ENCODE results near the gene MYO5C. TPM values are rescaled to one million over a fixed set of nuclear protein-coding genes. Genes with fewer than 3 reads are reported as not detected.

MYO5C gene
- polyA plus RNA-seq, 4 donors: 2.4 to 17.9 (median 6.8) TPM

DNA sequence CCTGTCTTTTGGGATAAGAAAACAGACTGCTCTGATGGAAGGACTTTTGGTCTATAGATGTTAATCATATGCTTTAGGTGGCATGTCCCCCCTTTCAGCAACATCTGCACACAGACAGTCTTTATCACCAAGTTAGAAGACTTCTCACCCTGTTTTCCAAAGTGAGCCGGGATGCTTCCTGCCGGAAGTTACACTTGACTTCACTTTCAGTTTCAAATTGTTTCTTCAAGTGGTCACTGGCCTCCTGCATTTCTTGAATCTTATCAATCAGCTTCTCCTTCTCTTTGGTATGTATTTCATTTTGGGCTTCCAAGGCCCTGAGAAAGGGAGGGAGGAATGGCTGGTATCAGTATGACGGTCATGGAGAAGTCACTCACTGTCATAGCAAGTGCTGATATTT lies 77.2 kb downstream of the MYO5C start:
- Histone ChIP-seq H3K27me3 (ENCODE audit: control insufficient read depth in 3 of 3, insufficient read depth in 3 of 3, low read length in 3 of 3) (no peaks in the 10 kb centered on the region), H3K4me3 (ENCODE audit: low read depth in 1 of 3, low read length in 3 of 3) (no peak overlapping the region), H3K9me3 (ENCODE audit: control insufficient read depth in 2 of 2, insufficient read depth in 1 of 2, low read depth in 1 of 2, low read length in 1 of 2) (no peaks in the 10 kb centered on the region), H3K27ac (ENCODE audit: low read depth in 1 of 3, low read length in 2 of 3) (no peak overlapping the region), H3K4me1 (ENCODE audit: control insufficient read depth in 3 of 3, insufficient read depth in 2 of 3, low read depth in 1 of 3, low read length in 2 of 3) (no peaks in the 10 kb centered on the region), H3K36me3 (ENCODE audit: control insufficient read depth in 3 of 3, insufficient read depth in 2 of 3, low read depth in 1 of 3, low read length in 3 of 3) (peaks cover 0 to 24% (median 3%) of the 10 kb centered on the region in 3 donors)
- DNase-seq: no peak
- FAIRE-seq: no peak
- 69 to 87% (median 78%) methylated on average over 3 of the region's 3 CpGs for WGBS, 3 donors

GRCh38 chr15:52217186-52217585 lies 78.4 kb downstream of the MYO5C start:
- no peak overlapping the region for H3K4me3 ChIP-seq (ENCODE audit: low read depth in 1 of 3, low read length in 3 of 3)
- no peak for FAIRE-seq
- H3K27ac ChIP-seq (ENCODE audit: low read depth in 1 of 3, low read length in 2 of 3): no peak overlapping the region
- peaks cover 0 to 22% (median 3%) of the 10 kb centered on the region in 3 donors for H3K36me3 ChIP-seq (ENCODE audit: control insufficient read depth in 3 of 3, insufficient read depth in 2 of 3, low read depth in 1 of 3, low read length in 3 of 3)
- no peaks in the 10 kb centered on the region for H3K4me1 ChIP-seq (ENCODE audit: control insufficient read depth in 3 of 3, insufficient read depth in 2 of 3, low read depth in 1 of 3, low read length in 2 of 3)
- no peaks in the 10 kb centered on the region for H3K9me3 ChIP-seq (ENCODE audit: control insufficient read depth in 2 of 2, insufficient read depth in 1 of 2, low read depth in 1 of 2, low read length in 1 of 2)
- H3K27me3 ChIP-seq (ENCODE audit: control insufficient read depth in 3 of 3, insufficient read depth in 3 of 3, low read length in 3 of 3): no peaks in the 10 kb centered on the region
- DNase-seq: peak in 1 of 2 donors; percentile 17
- WGBS, 3 donors: 80 to 84% (median 83%) methylated on average over 10 of the region's 10 CpGs

- FAIRE-seq: no peak
- Histone ChIP-seq H3K27ac (ENCODE audit: low read depth in 1 of 3, low read length in 2 of 3) (no peak overlapping the region), H3K27me3 (ENCODE audit: control insufficient read depth in 3 of 3, insufficient read depth in 3 of 3, low read length in 3 of 3) (no peaks in the 10 kb centered on the region), H3K9me3 (ENCODE audit: control insufficient read depth in 2 of 2, insufficient read depth in 1 of 2, low read depth in 1 of 2, low read length in 1 of 2) (no peaks in the 10 kb centered on the region), H3K4me1 (ENCODE audit: control insufficient read depth in 3 of 3, insufficient read depth in 2 of 3, low read depth in 1 of 3, low read length in 2 of 3) (no peaks in the 10 kb centered on the region), H3K36me3 (ENCODE audit: control insufficient read depth in 3 of 3, insufficient read depth in 2 of 3, low read depth in 1 of 3, low read length in 3 of 3) (peaks cover 0 to 27% (median 6%) of the 10 kb centered on the region in 3 donors), H3K4me3 (ENCODE audit: low read depth in 1 of 3, low read length in 3 of 3) (no peak overlapping the region)
- WGBS, 3 donors: 78 to 89% (median 88%) methylated on average over 1 of the region's 1 CpG
- DNase-seq: no peak
Measured at GRCh38 chr15:52214553-52214952, 81.1 kb downstream of the MYO5C start.

DNA sequence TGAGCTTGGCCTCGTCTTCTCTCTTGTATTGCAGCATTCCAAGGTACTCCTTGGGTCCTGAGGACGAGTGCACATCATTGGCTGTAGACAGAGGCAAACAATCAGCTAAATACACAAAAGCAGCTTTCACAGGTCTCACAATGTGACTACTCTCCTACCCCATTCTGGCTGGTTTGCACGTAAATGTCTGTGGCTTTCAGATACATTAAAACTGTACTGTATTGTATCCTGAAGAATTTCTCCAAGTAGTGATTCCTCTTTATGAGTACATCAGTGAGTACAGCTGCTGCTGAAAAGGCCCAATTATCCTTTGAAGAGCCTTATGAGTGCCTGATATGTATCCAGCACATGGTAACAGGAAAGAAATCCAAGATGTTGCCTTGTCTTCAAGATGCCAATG lies 82.4 kb downstream of the MYO5C start:
- DNase-seq (no peak), FAIRE-seq (no peak)
- peaks cover 0 to 22% (median 6%) of the 10 kb centered on the region in 3 donors for H3K36me3 ChIP-seq (ENCODE audit: control insufficient read depth in 3 of 3, insufficient read depth in 2 of 3, low read depth in 1 of 3, low read length in 3 of 3)
- no peaks in the 10 kb centered on the region for H3K27me3 ChIP-seq (ENCODE audit: control insufficient read depth in 3 of 3, insufficient read depth in 3 of 3, low read length in 3 of 3)
- 77 to 95% (median 89%) methylated on average over 3 of the region's 3 CpGs for WGBS, 3 donors
- no peak overlapping the region for H3K27ac ChIP-seq (ENCODE audit: low read depth in 1 of 3, low read length in 2 of 3)
- no peaks in the 10 kb centered on the region for H3K9me3 ChIP-seq (ENCODE audit: control insufficient read depth in 2 of 2, insufficient read depth in 1 of 2, low read depth in 1 of 2, low read length in 1 of 2)
- no peak overlapping the region for H3K4me3 ChIP-seq (ENCODE audit: low read depth in 1 of 3, low read length in 3 of 3)
- no peaks in the 10 kb centered on the region for H3K4me1 ChIP-seq (ENCODE audit: control insufficient read depth in 3 of 3, insufficient read depth in 2 of 3, low read depth in 1 of 3, low read length in 2 of 3)

GRCh38 chr15:52208306-52208946 lies 87.2 kb downstream of the MYO5C start:
- 39 to 56% (median 48%) methylated on average over 2 of the region's 2 CpGs for WGBS, 3 donors
- Histone ChIP-seq H3K36me3 (ENCODE audit: control insufficient read depth in 3 of 3, insufficient read depth in 2 of 3, low read depth in 1 of 3, low read length in 3 of 3) (peaks cover 0 to 24% (median 3%) of the 10 kb centered on the region in 3 donors), H3K27me3 (ENCODE audit: control insufficient read depth in 3 of 3, insufficient read depth in 3 of 3, low read length in 3 of 3) (no peaks in the 10 kb centered on the region), H3K4me3 (ENCODE audit: low read depth in 1 of 3, low read length in 3 of 3) (no peak overlapping the region), H3K9me3 (ENCODE audit: control insufficient read depth in 2 of 2, insufficient read depth in 1 of 2, low read depth in 1 of 2, low read length in 1 of 2) (no peaks in the 10 kb centered on the region), H3K27ac (ENCODE audit: low read depth in 1 of 3, low read length in 2 of 3) (no peak overlapping the region), H3K4me1 (ENCODE audit: control insufficient read depth in 3 of 3, insufficient read depth in 2 of 3, low read depth in 1 of 3, low read length in 2 of 3) (no peaks in the 10 kb centered on the region)
- peak; percentile 61 to 67 for DNase-seq
- FAIRE-seq: no peak

DNA sequence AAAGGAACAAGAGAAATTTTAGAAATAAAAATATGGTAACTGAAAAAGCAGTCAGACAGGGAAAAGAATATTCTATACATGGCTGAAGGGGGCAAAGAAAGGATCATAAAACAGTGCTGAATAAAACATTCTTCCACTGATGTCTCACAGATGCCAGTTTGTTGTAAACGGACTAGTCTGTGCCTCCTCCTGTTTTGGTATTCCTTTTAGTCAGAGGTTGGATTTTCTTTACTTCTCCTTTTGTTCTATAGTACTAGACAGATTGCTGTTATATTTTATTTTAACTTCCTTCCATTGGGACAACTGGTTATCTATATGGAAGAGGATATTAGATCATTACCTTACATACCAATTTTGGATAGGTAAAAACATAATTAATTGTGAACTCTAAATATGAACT lies 88.4 kb downstream of the MYO5C start:
- 60 to 91% (median 76%) methylated on average over 1 of the region's 1 CpG for WGBS, 3 donors
- H3K9me3 ChIP-seq (ENCODE audit: control insufficient read depth in 2 of 2, insufficient read depth in 1 of 2, low read depth in 1 of 2, low read length in 1 of 2): no peaks in the 10 kb centered on the region
- FAIRE-seq (no peak), DNase-seq (no peak)
- no peak overlapping the region for H3K4me3 ChIP-seq (ENCODE audit: low read depth in 1 of 3, low read length in 3 of 3)
- no peaks in the 10 kb centered on the region for H3K27me3 ChIP-seq (ENCODE audit: control insufficient read depth in 3 of 3, insufficient read depth in 3 of 3, low read length in 3 of 3)
- no peaks in the 10 kb centered on the region for H3K4me1 ChIP-seq (ENCODE audit: control insufficient read depth in 3 of 3, insufficient read depth in 2 of 3, low read depth in 1 of 3, low read length in 2 of 3)
- H3K36me3 ChIP-seq (ENCODE audit: control insufficient read depth in 3 of 3, insufficient read depth in 2 of 3, low read depth in 1 of 3, low read length in 3 of 3): peaks cover 0 to 22% (median 3%) of the 10 kb centered on the region in 3 donors
- H3K27ac ChIP-seq (ENCODE audit: low read depth in 1 of 3, low read length in 2 of 3): no peak overlapping the region

DNA sequence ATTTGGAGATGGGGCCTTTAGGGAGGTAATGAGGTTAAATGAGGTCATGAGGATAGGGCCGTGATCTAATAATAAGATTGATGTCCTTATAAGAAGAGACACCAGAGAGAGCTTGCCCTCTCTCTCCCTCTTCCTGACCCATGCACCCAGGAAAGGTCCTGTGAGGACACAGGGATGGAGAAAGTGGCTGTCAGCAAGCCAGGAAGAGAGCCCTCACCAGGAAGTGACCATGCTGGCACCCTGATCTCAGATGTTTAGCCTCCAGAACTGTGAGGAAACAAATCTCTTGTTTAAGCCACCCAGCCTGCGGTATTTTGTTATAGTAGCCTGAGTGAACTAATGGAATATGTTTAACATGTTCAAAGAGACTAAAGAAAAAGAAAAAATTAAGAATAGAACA lies 89.2 kb downstream of the MYO5C start:
- Histone ChIP-seq H3K27ac (ENCODE audit: low read depth in 1 of 3, low read length in 2 of 3) (no peak overlapping the region), H3K4me1 (ENCODE audit: control insufficient read depth in 3 of 3, insufficient read depth in 2 of 3, low read depth in 1 of 3, low read length in 2 of 3) (no peaks in the 10 kb centered on the region), H3K9me3 (ENCODE audit: control insufficient read depth in 2 of 2, insufficient read depth in 1 of 2, low read depth in 1 of 2, low read length in 1 of 2) (no peaks in the 10 kb centered on the region), H3K27me3 (ENCODE audit: control insufficient read depth in 3 of 3, insufficient read depth in 3 of 3, low read length in 3 of 3) (no peaks in the 10 kb centered on the region), H3K4me3 (ENCODE audit: low read depth in 1 of 3, low read length in 3 of 3) (no peak overlapping the region), H3K36me3 (ENCODE audit: control insufficient read depth in 3 of 3, insufficient read depth in 2 of 3, low read depth in 1 of 3, low read length in 3 of 3) (peaks cover 0 to 17% (median 3%) of the 10 kb centered on the region in 3 donors)
- DNase-seq (peak in 1 of 2 donors; percentile 2), FAIRE-seq (no peak)
- WGBS, 3 donors: 82 to 87% (median 83%) methylated on average over 2 of the region's 2 CpGs

DNA sequence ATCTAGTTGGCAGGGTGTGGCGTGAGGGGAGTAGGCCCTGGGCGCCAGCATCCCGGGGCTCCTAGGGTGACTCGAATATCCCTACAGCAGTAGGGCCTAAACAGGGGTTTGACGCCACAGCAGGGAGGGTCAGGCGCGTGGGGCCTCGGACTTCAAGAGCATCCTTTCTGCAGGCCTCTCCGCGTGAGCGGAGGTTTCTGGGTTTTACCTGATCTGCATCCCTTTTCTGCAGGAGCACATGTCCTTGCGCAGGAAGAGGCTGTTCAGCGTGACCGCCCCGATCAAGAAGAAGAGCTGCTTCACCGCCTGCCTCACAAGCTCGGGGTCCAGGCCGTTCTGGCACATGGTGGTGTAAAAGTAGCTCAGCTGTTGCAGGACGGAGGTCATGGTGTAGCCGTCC lies 90.9 kb downstream of the MYO5C start:
- no peaks in the 10 kb centered on the region for H3K9me3 ChIP-seq (ENCODE audit: control insufficient read depth in 2 of 2, insufficient read depth in 1 of 2, low read depth in 1 of 2, low read length in 1 of 2)
- FAIRE-seq (no peak), DNase-seq (no peak)
- H3K36me3 ChIP-seq (ENCODE audit: control insufficient read depth in 3 of 3, insufficient read depth in 2 of 3, low read depth in 1 of 3, low read length in 3 of 3): peaks cover 0 to 13% (median 0%) of the 10 kb centered on the region in 3 donors
- H3K27ac ChIP-seq (ENCODE audit: low read depth in 1 of 3, low read length in 2 of 3): no peak overlapping the region
- H3K27me3 ChIP-seq (ENCODE audit: control insufficient read depth in 3 of 3, insufficient read depth in 3 of 3, low read length in 3 of 3): no peaks in the 10 kb centered on the region
- no peak overlapping the region for H3K4me3 ChIP-seq (ENCODE audit: low read depth in 1 of 3, low read length in 3 of 3)
- WGBS, 3 donors: 95 to 97% (median 97%) methylated on average over 20 of the region's 20 CpGs
- H3K4me1 ChIP-seq (ENCODE audit: control insufficient read depth in 3 of 3, insufficient read depth in 2 of 3, low read depth in 1 of 3, low read length in 2 of 3): no peaks in the 10 kb centered on the region

DNA sequence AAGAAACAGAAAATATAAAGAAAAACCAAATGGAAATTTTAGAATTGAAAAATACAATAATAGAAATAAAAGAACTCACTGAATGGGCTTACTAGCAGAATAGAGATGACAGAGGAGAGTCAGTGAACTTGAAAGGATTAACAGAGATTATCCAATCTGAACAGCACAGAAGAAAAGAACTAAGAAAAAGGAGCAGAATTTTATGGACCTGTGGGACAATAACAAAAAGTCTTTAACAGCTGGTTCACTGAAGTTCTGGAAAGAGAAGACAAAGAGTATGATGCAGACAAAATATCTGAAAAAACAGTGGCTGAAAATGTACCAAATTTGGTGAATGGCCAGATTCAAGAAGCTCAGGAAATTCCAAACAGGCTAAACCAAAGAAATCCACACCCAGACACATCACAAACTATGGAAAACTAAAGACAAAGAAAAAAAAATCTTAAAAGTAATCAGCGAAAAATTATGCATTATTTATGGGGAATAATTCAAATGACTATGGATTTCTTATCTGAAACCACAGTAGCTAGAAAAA lies 94.7 kb downstream of the MYO5C start:
- Histone ChIP-seq H3K27ac (ENCODE audit: low read depth in 1 of 3, low read length in 2 of 3) (no peak overlapping the region), H3K27me3 (ENCODE audit: control insufficient read depth in 3 of 3, insufficient read depth in 3 of 3, low read length in 3 of 3) (no peaks in the 10 kb centered on the region), H3K4me3 (ENCODE audit: low read depth in 1 of 3, low read length in 3 of 3) (no peak overlapping the region), H3K4me1 (ENCODE audit: control insufficient read depth in 3 of 3, insufficient read depth in 2 of 3, low read depth in 1 of 3, low read length in 2 of 3) (no peaks in the 10 kb centered on the region), H3K9me3 (ENCODE audit: control insufficient read depth in 2 of 2, insufficient read depth in 1 of 2, low read depth in 1 of 2, low read length in 1 of 2) (no peaks in the 10 kb centered on the region), H3K36me3 (ENCODE audit: control insufficient read depth in 3 of 3, insufficient read depth in 2 of 3, low read depth in 1 of 3, low read length in 3 of 3) (peaks cover 0 to 15% (median 0%) of the 10 kb centered on the region in 3 donors)
- DNase-seq (no peak), FAIRE-seq (no peak)
- 88 to 89% (median 88%) methylated on average over 1 of the region's 1 CpG for WGBS, 3 donors
